Mesenchymal stem cell (in vitro differentiated cells and primary cell): ENCODE measurements around the gene ATF7IP.

Source experiments
- DNase-seq: peaks from one replicate; pipeline ENCODE4 v3.0.0-alpha.2; 2013
- H2AFZ ChIP-seq: one replicate; pipeline ENCODE4 v1.6.1; 2013; ENCODE audit warnings: low read depth, mild to moderate bottlenecking, control low read depth, inconsistent platforms, low read length, moderate library complexity
- H2AK5ac ChIP-seq: 2 replicates; pipeline ENCODE4 v1.6.1; 2013; ENCODE audit warnings: low read length, moderate library complexity, mild to moderate bottlenecking, inconsistent platforms; ENCODE audit not compliant: severe bottlenecking
- H2BK120ac ChIP-seq: one replicate; pipeline ENCODE4 v1.6.1; 2013; ENCODE audit warnings: low read depth, mild to moderate bottlenecking, inconsistent platforms, low read length, moderate library complexity
- H2BK12ac ChIP-seq, 2 experiments: one replicate each; pipeline ENCODE4 v1.6.1; 2013; ENCODE audit warnings: inconsistent platforms in 2 of 2, low read length in 2 of 2, mild to moderate bottlenecking in 2 of 2, moderate library complexity in 2 of 2, control low read depth in 1 of 2
- H2BK15ac ChIP-seq: one replicate; pipeline ENCODE4 v1.6.1; 2013; ENCODE audit warnings: mild to moderate bottlenecking, low read depth, inconsistent platforms; ENCODE audit not compliant: poor library complexity, severe bottlenecking
- H2BK5ac ChIP-seq: 2 replicates; pipeline ENCODE4 v1.6.1; 2013; ENCODE audit warnings: low read depth, mild to moderate bottlenecking, low read length, control low read depth, inconsistent platforms; ENCODE audit not compliant: poor library complexity, severe bottlenecking
- H3K14ac ChIP-seq, 2 experiments: one replicate each; pipeline ENCODE4 v1.6.1; 2013; ENCODE audit warnings: inconsistent platforms in 2 of 2, low read length in 2 of 2, control low read depth in 1 of 2, mild to moderate bottlenecking in 1 of 2, moderate library complexity in 1 of 2
- H3K18ac ChIP-seq, 2 experiments: one replicate each; pipeline ENCODE4 v1.6.1; 2013; ENCODE audit warnings: inconsistent platforms in 2 of 2, low read length in 2 of 2, control low read depth in 1 of 2, low read depth in 1 of 2, mild to moderate bottlenecking in 1 of 2
- H3K23ac ChIP-seq, 2 experiments: one replicate each; pipeline ENCODE4 v1.6.1; 2013; ENCODE audit warnings: inconsistent platforms in 2 of 2, low read length in 2 of 2, mild to moderate bottlenecking in 2 of 2, moderate library complexity in 2 of 2, control low read depth in 1 of 2
- H3K27ac ChIP-seq: 2 replicates; pipeline ENCODE4 v1.5.1; 2013; ENCODE audit warnings: mild to moderate bottlenecking, moderate library complexity, low read length, control low read depth, inconsistent platforms; ENCODE audit not compliant: poor library complexity, severe bottlenecking
- H3K27me3 ChIP-seq, 2 experiments: 2 replicates each; pipeline versions ENCODE4 v1.6.1 to v1.7.0; 2013; ENCODE audit warnings: low read length in 2 of 2, mild to moderate bottlenecking in 2 of 2, moderate library complexity in 2 of 2, control low read depth in 1 of 2, inconsistent platforms in 1 of 2; ENCODE audit not compliant: control insufficient read depth in 1 of 2, insufficient read depth in 1 of 2
- H3K36me3 ChIP-seq, 2 experiments: 2 replicates each; pipeline versions ENCODE4 v1.6.1 to v1.7.0; 2013; ENCODE audit warnings: low read length in 2 of 2, control low read depth in 1 of 2, inconsistent platforms in 1 of 2, low read depth in 1 of 2, mild to moderate bottlenecking in 1 of 2; ENCODE audit not compliant: insufficient read depth in 2 of 2, control insufficient read depth in 1 of 2
- H3K4ac ChIP-seq, 2 experiments: one replicate each; pipeline ENCODE4 v1.6.1; 2013; ENCODE audit warnings: inconsistent platforms in 2 of 2, low read length in 2 of 2, mild to moderate bottlenecking in 2 of 2, moderate library complexity in 2 of 2, control low read depth in 1 of 2, low read depth in 1 of 2
- H3K4me1 ChIP-seq: 2 replicates; pipeline ENCODE4 v1.6.1; 2013; ENCODE audit warnings: low read depth, low read length, control low read depth; ENCODE audit not compliant: control insufficient read depth, insufficient read depth
- H3K4me2 ChIP-seq: 2 replicates; pipeline ENCODE4 v1.6.1; 2013; ENCODE audit warnings: low read length, mild to moderate bottlenecking, inconsistent platforms; ENCODE audit not compliant: poor library complexity, severe bottlenecking
- H3K4me3 ChIP-seq, 2 experiments: 2 replicates each; pipeline versions ENCODE4 v1.5.1 to v1.7.0; 2013; ENCODE audit warnings: low read length in 2 of 2, mild to moderate bottlenecking in 2 of 2, control low read depth in 1 of 2, low read depth in 1 of 2; ENCODE audit not compliant: insufficient read depth in 1 of 2
- H3K79me1 ChIP-seq: replicated peaks from 2 replicates; pipeline ENCODE4 v1.6.1; 2013; ENCODE audit warnings: mild to moderate bottlenecking, control low read depth, low read length, inconsistent platforms; ENCODE audit not compliant: poor library complexity, severe bottlenecking
- H3K9ac ChIP-seq: 2 replicates; pipeline ENCODE4 v1.7.0; 2013; ENCODE audit warnings: mild to moderate bottlenecking, low read length, moderate library complexity
- H3K9me3 ChIP-seq: 2 replicates; pipeline ENCODE4 v1.7.0; 2013; ENCODE audit warnings: mild to moderate bottlenecking, low read length; ENCODE audit not compliant: control insufficient read depth
- H4K8ac ChIP-seq: one replicate; pipeline ENCODE4 v1.6.1; 2013; ENCODE audit warnings: inconsistent platforms, mild to moderate bottlenecking, low read length, moderate library complexity
- H4K91ac ChIP-seq: one replicate; pipeline ENCODE4 v1.6.1; 2013; ENCODE audit warnings: mild to moderate bottlenecking, low read length, inconsistent platforms
- WGBS: methylation state at CpG from one replicate; pipeline ENCODE4 v1.1.7; 2013; ENCODE audit warnings: mixed read lengths; 5-methylcytosine and 5-hydroxymethylcytosine counted together

The ATF7IP gene

DNA sequence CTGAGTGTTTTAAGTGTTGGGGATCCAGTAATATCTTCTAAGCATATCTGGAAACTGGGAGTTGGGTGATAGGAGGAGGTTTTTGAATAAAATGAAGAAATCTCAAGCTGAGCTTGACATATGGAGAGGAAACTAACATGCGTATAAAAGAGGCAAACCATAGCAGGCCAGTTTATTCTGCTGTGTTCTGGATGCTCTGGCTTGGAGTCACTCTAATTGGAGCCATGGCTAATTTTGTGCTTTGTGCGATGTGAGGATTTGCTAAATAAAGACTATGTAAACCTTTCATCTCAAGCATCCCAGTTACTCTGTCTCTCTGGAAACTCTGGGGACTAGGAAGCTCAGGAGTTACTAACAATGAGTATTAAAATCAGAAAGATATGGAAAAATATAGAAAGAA is 66.5 kb downstream of the ATF7IP start:
- Histone ChIP-seq H4K8ac (no peak overlapping the region), H3K9me3 (peaks cover 7% of the 10 kb centered on the region), H3K18ac (no peak overlapping the region), H3K14ac (no peak overlapping the region), H4K91ac (no peak overlapping the region), H3K27me3 (no peaks in the 10 kb centered on the region), H2BK12ac (no peak overlapping the region), H3K4me1 (no peaks in the 10 kb centered on the region), H3K79me1 (peaks cover 9% of the 10 kb centered on the region), H3K27ac (no peak overlapping the region), H2BK15ac (no peak overlapping the region), H2BK120ac (no peak overlapping the region), H2AK5ac (no peak overlapping the region), H3K23ac (no peak overlapping the region), H3K36me3 (peaks cover 5 to 59% of the 10 kb centered on the region in 2 experiments), H3K4me2 (no peak overlapping the region), H3K4me3 (no peak overlapping the region), H3K4ac (no peak overlapping the region), H3K9ac (no peak overlapping the region), H2AFZ (no peak overlapping the region), H2BK5ac (no peak overlapping the region)
- DNase-seq = no peak
- WGBS = 100% methylated on average over 2 of the region's 2 CpGs

GRCh38 chr12:14435627-14436026 is 70.1 kb downstream of the ATF7IP start:
- no peak overlapping the region for H2AK5ac ChIP-seq
- H2AFZ ChIP-seq = no peak overlapping the region
- no peak overlapping the region for H2BK5ac ChIP-seq
- no peaks in the 10 kb centered on the region for H3K4me1 ChIP-seq
- H3K4me3 ChIP-seq = no peak overlapping the region
- H3K36me3 ChIP-seq = peaks cover 3 to 61% of the 10 kb centered on the region in 2 experiments
- no peak overlapping the region for H3K4ac ChIP-seq
- H3K9me3 ChIP-seq = no peaks in the 10 kb centered on the region
- no peak for DNase-seq
- no peak overlapping the region for H3K27ac ChIP-seq
- 100% methylated on average over 1 of the region's 1 CpG for WGBS
- H3K23ac ChIP-seq = no peak overlapping the region
- H4K8ac ChIP-seq = no peak overlapping the region
- H4K91ac ChIP-seq = no peak overlapping the region
- peaks cover 7% of the 10 kb centered on the region for H3K79me1 ChIP-seq
- no peak overlapping the region for H3K14ac ChIP-seq
- no peaks in the 10 kb centered on the region for H3K27me3 ChIP-seq
- H3K9ac ChIP-seq = no peak overlapping the region
- H2BK12ac ChIP-seq = no peak overlapping the region
- H2BK15ac ChIP-seq = no peak overlapping the region
- H3K4me2 ChIP-seq = no peak overlapping the region
- H3K18ac ChIP-seq = no peak overlapping the region
- no peak overlapping the region for H2BK120ac ChIP-seq

DNA sequence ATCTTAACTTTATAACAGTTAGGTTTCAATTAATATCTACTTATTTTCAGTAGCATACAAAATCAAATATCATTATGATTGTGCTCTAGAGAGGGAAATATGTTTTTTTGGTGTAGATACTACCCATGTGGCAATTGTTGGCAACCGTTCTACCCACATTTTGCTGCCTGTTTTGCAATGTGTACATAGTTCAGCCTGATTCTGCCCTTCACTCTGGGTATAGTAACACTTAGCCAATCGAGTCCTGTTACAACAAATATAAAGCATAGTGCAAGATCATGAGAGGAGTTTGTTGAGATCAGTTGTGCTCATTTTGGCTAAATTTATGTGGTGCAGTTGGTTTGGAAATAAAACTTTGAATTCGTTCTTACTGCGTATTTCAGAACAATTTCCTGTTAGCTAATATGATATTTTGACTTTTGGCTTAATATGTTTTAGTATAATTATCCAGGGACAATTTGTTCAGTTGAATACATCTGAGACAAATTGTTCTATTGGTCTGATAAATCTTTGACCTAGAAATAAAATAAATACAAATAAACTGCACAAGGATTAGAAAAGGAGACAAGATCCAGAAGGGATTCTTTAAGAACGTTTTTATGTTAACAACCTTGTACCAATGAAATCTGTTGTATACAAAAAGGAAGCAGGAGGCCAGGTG is 76.9 kb downstream of the ATF7IP start:
- no peak overlapping the region for H3K18ac ChIP-seq
- no peak overlapping the region for H3K4me2 ChIP-seq
- no peak overlapping the region for H4K91ac ChIP-seq
- H3K23ac ChIP-seq = no peak overlapping the region
- H2BK15ac ChIP-seq = no peak overlapping the region
- WGBS = 95% methylated on average over 3 of the region's 5 CpGs
- no peak overlapping the region for H3K4ac ChIP-seq
- H3K14ac ChIP-seq = no peak overlapping the region
- H3K79me1 ChIP-seq = peaks cover 12% of the 10 kb centered on the region
- H3K4me3 ChIP-seq = no peak overlapping the region
- H4K8ac ChIP-seq = no peak overlapping the region
- H2AK5ac ChIP-seq = no peak overlapping the region
- H2AFZ ChIP-seq = no peak overlapping the region
- H3K27me3 ChIP-seq = no peaks in the 10 kb centered on the region
- no peak for DNase-seq
- H2BK12ac ChIP-seq = no peak overlapping the region
- no peak overlapping the region for H3K27ac ChIP-seq
- peaks cover 9 to 59% of the 10 kb centered on the region in 2 experiments for H3K36me3 ChIP-seq
- H3K4me1 ChIP-seq = no peaks in the 10 kb centered on the region
- H3K9ac ChIP-seq = no peak overlapping the region
- no peaks in the 10 kb centered on the region for H3K9me3 ChIP-seq
- no peak overlapping the region for H2BK120ac ChIP-seq
- H2BK5ac ChIP-seq = no peak overlapping the region

DNA sequence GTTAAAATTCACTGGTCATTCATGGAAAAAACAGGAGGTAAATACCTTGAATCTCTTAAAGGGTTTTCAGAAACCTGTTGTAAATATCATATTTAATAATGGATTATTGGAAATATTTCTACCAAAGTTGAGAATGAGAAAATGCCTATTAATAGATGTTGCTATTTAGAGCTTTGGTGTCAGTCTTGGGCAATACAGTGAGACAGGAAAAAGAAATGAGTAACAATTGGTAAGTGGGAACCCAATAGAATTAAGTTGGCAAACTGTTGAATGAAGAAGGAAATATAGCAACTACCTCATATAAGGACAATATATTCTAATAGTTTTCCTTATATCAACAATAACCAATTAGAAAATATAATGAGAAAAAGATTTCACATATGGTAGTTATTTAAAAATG is 78.0 kb downstream of the ATF7IP start:
- H3K4me1 ChIP-seq = no peaks in the 10 kb centered on the region
- no peaks in the 10 kb centered on the region for H3K27me3 ChIP-seq
- no peak overlapping the region for H2BK5ac ChIP-seq
- no peak overlapping the region for H3K9ac ChIP-seq
- H3K23ac ChIP-seq = no peak overlapping the region
- no peak overlapping the region for H3K4me2 ChIP-seq
- H3K4ac ChIP-seq = no peak overlapping the region
- no peak overlapping the region for H2AK5ac ChIP-seq
- no peak overlapping the region for H2BK120ac ChIP-seq
- no peak overlapping the region for H3K27ac ChIP-seq
- peaks cover 10% of the 10 kb centered on the region for H3K79me1 ChIP-seq
- no peak overlapping the region for H4K8ac ChIP-seq
- no peak overlapping the region for H4K91ac ChIP-seq
- no peak overlapping the region for H2BK15ac ChIP-seq
- no peak overlapping the region for H2AFZ ChIP-seq
- H3K36me3 ChIP-seq = peaks cover 9 to 62% of the 10 kb centered on the region in 2 experiments
- no peak overlapping the region for H3K4me3 ChIP-seq
- no peak overlapping the region for H3K18ac ChIP-seq
- H2BK12ac ChIP-seq = no peak overlapping the region
- no peaks in the 10 kb centered on the region for H3K9me3 ChIP-seq
- DNase-seq = peak; percentile 36
- no peak overlapping the region for H3K14ac ChIP-seq
